Measurements from ENCODE around the gene SDK1.

DNA sequence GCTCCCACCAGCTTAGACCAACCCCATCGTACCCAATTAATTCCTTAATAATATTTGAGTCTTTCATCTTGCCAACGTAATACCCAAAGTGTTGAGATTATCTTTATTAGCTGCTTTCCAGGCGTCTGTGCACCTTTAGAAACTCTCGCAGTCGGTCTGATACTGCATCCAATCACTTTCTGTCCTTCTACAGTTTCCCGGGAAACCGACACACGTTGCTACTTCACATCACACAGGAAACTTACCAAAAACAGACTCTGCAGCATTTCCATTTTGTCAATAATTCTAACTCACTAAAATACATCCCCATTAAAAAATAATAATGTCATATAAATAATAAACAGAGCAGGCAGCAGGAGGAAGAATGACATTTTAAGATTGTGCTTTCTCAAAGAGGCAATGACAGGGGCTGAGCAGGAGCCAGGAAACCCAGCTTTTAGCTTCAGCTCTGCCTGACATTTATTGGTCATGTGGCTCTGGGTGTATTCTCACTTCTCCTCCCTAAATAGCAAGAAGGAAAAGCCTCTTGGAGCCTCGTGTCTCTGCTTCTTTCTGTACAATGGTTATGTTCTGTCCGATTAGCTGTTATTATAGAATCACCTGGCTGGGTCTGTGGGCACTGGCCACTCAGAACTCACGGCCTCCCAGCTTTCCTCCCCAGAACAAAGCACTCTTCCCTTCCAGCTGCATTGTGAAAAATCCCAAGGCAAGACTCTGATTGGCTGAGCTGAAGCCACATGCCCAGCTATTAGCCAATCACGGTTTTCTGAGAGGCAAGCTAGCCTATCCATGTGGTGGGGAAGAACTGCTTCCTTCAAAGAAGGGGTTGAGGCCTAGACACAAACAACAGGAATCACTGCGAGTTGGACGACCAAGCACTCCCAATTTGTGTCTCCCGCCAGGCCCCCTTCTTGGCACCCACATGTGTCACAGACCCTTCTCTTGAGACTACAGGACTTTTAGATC is 956.4 kb downstream of the SDK1 start:
- TF ChIP-seq, protein P1, sequence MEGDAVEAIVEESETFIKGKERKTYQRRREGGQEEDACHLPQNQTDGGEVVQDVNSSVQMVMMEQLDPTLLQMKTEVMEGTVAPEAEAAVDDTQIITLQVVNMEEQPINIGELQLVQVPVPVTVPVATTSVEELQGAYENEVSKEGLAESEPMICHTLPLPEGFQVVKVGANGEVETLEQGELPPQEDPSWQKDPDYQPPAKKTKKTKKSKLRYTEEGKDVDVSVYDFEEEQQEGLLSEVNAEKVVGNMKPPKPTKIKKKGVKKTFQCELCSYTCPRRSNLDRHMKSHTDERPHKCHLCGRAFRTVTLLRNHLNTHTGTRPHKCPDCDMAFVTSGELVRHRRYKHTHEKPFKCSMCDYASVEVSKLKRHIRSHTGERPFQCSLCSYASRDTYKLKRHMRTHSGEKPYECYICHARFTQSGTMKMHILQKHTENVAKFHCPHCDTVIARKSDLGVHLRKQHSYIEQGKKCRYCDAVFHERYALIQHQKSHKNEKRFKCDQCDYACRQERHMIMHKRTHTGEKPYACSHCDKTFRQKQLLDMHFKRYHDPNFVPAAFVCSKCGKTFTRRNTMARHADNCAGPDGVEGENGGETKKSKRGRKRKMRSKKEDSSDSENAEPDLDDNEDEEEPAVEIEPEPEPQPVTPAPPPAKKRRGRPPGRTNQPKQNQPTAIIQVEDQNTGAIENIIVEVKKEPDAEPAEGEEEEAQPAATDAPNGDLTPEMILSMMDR (IDR thresholded peaks at IDR 0.05; ENCODE audit: low read depth, low read length), result no peak
- no peak for TF ChIP-seq POLR2A (IDR thresholded peaks at IDR 0.05; ENCODE audit: extremely low read depth, insufficient read length)
- TF ChIP-seq, protein P2, sequence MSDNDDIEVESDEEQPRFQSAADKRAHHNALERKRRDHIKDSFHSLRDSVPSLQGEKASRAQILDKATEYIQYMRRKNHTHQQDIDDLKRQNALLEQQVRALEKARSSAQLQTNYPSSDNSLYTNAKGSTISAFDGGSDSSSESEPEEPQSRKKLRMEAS (IDR thresholded peaks at IDR 0.05; ENCODE audit: low read depth, low read length), result no peak

Measured in NB4 (cell line).